ENCODE results near the gene PAXX.

PAXX gene

DNA sequence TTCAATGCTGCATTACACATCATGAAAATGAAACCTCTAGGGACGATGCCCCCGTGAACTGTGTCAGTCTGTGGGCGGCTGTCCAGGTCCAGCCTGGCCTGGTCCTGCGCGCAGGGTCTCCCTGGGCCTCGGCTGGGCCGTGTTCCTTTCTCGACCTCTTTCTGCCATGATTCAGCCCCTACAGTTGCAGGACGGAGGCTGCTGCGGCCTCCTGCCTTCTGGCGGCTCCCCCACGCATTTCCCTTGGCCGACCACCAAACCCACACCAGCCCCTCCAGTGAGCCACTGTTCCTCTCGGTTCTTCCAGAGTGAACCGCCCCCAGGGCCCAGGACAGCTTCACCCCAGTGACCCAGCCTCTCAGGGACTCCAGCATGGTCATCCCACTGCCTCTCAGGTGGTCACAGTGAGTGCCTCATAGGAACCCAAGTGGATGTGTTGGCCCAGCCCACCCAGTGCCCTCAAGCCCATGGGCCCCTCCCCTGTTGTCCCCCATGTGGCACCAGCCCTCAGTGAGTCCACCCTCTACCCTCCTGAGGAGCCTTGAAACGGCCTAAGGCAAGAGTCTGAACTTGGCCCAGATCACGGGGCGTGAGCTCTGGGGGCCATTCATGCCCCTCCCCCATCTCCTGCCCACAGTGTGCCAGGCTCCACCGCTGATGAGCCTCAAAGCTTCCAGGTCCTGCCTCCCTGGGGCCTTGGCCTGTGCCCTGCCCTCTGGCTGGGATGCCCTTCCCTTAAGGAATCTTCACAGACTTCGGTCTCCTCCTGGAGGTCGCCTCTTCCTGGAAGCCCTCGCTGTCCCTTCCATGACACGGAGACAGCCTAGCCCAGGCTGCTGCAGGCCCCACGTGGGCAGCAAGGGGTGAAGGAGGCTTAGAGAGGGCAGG is 14.1 kb downstream of the PAXX start:
- FAIRE-seq: no peak

DNA sequence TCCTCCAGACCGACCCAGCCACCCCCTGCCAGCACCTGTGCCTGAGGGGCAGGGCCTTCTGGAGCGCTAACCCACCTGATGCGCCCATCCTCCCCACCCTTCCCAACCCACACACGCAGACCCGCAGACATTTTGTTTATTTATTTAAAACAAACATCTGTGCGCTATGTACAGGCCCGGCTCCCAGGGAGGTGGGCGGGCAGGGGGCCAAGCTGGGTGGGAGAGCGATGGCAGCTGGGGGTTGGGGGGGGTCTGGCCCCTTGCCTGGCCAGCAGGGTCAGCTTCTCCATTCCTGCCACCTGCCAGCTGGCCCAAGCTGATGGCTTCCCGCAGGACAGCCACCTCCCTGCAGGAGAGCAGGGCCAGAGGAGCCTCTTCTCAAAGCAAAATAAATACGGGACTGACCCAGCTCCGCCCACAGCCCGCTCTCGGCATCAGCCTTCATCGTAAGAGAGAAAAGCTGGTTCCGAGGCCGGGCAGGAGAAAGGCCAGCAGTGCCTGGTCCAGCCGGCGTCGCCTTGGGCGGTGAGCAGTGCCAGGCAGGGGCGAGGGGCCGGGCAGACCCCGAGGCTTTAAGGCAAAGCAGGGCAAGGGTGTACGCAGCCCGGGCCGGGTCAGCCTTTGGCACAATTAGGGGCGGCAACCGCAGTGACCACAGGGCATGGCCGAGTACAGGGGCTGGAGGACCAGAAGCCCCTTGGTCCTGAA is 15.0 kb downstream of the PAXX start:
- FAIRE-seq: no peak

DNA sequence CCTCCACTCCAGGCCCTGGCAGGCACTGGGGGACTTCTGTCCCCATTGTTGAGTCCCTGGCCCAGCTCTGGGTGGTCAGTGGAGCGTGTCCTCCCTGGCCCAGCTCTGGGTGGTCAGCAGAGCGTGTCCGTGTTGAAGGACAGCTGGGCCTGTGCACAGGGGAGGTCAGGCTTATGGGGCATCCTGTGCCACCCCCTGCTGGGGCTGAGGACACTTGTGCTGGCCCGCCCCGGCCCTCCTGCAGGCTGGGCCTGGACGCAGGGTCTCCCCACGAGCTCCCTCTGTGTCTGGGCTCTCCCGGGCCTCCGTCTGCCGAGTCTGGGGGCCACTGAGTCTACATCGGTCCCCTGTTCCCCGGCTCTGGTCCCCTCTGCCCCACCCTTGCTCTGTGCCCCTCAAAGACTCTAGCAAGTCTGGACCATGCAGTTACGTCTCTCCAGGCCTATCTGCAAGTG is 15.6 kb downstream of the PAXX start:
- FAIRE-seq: no peak

DNA sequence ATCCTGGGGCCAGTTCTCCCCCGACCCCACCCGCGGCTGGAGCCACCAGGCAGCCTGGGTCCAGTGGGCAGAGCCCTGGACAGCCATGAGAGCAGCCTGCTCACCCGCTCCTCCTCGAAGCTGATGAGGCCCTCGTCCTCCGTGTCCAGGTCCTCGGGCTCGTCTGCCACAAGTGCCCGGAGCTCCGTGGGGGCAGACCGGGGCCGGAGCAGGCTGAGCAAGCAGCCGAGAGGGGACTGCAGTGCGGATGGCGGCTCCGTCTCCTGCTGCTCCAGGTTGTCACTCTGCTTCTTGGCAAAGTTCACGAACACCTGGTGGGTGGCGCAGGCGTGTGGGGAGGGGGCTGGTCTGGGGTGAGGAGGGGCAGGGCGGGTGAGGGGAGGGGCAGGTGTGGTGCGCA is 16.1 kb downstream of the PAXX start:
- FAIRE-seq: no peak

DNA sequence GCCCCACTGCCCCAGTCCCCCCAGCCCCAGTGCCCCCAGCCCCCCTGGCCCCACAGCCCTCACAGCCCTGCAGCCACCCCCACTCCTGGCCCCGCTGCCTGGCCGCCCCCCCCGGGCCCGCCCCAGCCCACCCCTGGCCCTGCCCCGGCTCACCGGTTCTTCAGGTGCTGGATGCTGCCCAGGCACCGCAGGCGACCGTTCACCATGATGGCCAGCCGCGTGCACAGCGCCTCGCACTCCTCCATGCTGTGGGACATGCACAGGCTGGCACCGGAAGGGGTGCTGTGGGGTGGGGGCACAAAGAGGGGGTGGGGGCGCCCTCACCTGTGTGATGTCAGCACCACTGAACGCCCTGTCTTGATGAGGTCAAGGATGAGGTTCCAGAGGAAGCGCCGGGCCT is 17.0 kb downstream of the PAXX start:
- FAIRE-seq: no peak

DNA sequence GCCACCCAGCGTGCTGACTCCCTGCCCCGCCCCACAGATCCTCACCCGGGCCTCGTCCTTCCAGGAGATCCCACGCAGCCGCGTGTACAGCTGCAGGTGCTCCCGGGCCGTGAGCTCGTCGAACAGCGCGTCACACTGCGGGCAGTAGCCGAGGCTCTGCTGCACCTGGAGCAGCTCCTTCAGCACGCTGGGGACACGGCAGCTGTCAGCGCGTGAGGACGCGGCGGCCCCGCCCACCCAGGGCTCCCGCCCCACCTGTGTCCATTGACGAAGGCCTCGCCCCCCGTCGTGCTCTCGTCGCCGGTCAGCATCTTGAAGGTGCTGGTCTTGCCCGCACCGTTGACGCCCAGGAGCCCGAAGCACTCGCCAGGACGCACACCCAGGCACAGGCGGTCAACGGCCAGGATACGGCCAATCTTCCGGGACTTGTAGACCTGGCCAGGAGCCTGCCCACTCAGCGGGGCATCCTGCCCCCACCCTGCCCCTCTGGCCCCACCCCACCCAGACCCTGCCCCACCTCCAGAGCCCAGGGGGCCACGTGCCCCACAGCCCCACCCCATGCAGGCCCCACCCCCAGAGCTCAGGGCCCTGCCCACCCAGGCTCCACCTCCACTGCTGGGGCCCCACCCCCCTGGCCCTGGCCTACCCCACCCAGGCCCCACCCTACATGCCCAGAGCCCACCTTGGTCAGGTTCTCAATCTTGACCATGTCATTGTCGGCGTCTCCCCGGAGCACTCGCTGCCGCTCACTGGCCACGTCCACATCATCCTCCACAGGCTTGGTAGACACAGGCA is 17.9 kb downstream of the PAXX start:
- FAIRE-seq: no peak

DNA sequence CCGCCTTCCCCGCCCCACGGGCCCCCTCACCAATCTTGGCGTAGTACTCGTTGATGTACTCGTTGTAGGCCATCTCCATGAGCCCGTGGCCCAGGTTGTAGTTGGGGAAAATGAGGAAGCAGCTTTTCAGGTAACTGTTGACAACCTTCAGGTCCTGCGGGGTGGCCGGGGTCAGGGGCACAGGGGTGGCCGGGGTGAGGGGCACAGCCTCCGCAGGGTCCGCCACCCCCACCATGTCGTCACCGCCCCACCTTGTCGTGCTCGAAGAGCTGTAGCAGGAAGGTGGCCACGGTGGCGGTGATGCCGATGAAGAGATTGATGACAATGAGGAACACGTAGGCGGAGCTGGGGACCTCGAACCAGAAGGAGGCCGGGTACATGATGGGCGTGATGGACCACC is 18.9 kb downstream of the PAXX start:
- no peak for FAIRE-seq

DNA sequence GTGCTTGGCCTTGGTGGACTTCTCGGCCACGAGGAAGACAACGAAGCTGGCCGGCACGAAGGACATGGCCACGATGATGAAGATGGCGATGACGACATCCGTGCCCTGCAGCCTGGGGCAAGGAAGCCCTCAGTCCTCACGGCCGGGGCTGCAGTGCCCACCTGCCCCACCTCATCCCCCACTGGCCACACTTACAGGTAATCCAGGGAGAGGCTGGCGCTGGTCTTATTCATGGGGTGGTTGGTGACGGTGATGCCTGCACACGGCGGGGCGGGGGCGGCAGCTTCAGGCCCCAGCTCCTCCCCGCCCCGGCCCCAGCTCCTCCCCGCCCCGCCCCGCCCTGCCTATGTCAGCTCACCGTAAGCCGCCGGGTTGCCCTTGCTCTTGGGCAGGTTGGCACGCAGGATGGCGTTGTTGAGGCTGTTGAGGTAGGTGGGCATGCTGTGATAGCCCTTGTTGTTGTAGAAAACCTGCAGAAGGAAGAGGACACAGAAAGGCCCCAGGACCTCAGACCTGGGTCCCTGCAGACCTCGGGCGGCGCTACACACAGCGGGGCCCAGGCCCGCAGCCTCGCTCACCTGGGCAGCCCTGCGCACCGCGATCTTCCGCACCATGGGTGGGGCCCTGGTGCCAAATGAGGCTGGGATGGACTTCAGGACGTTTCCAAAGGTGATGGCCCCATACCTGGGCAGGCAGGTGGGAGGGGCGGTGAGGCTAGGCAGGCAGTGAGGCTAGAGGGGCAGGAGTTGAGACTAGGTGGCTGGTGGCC is 19.9 kb downstream of the PAXX start:
- FAIRE-seq: no peak

DNA sequence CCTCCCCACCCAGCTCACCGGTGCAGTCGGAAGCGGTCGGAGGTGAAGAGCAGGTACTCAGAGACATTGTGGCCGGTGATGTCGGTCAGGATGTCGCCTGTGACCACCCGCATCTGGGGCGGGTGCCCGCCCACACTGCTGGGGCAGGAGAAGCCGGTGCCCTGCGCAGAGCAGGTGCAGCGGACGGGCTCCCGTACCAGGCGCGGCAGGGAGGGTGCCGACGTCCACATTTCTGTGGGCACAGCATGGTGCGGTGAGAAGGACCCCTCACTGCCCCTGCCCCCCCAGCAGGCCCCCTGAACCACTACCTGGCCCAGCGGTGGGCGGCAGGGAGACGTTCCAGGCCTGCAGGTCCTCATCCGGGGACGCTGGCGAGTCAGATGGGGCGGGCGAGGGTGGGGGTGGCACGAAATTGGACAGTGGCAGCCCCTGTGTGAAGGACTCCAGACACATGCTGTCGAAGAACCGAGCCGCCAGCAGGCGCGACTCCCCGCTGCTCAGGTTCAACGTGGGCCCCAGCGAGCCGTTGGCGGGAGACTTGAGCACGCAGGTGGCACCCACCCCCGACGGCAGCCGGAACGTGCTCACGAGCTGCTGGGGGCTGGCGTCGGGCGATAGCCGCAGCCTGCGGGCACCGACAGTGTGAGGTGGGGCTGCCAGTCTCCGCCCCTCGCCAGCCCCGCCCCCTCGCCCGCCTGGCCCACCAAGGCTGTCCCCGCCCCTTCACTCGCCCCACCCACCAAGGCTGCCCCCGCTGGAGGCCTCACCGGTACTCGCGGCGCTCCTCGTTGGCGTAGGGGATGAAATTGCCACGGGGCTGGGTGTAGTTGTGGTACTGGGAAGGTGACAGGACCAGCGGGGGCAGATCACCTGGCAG is 20.7 kb downstream of the PAXX start:
- FAIRE-seq: no peak

DNA sequence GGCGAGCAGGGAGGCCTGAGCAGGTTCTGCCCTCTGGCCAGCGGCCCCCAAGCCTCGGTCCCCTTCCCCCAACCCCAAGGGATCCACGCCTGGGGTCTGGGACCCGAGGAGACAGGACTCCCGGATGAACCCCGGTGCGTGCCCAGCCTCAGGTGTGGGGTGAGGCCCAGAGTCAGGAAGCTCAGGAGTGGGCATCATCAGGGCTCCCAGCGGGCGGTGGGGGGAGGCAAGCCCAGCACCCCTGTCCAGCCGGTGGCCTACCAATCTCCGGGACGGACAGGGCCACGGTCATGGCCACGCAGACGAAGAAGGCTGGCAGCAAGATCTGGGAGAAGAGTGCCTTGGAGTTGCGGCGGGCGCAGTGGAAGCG is 21.3 kb downstream of the PAXX start:
- FAIRE-seq: no peak

DNA sequence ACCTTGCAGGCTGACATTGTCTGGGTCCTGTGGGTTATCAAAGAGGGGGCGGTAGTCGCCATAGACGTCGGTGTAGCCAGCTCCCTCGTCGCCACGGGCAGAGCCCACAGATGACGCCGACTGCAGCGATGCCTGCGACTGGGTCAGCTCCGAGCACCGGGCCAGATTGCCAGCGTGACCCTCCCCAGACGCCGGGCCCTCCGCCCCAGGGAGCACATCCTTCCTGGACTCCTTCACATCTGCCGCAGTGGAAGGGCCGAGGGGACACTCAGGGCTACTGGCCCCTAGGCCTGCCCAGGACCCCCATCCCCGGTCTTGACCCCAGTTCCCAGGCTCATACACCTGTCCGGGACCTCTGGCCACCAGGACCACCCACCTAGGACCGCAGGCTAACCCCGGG is 21.9 kb downstream of the PAXX start:
- no peak for FAIRE-seq

DNA sequence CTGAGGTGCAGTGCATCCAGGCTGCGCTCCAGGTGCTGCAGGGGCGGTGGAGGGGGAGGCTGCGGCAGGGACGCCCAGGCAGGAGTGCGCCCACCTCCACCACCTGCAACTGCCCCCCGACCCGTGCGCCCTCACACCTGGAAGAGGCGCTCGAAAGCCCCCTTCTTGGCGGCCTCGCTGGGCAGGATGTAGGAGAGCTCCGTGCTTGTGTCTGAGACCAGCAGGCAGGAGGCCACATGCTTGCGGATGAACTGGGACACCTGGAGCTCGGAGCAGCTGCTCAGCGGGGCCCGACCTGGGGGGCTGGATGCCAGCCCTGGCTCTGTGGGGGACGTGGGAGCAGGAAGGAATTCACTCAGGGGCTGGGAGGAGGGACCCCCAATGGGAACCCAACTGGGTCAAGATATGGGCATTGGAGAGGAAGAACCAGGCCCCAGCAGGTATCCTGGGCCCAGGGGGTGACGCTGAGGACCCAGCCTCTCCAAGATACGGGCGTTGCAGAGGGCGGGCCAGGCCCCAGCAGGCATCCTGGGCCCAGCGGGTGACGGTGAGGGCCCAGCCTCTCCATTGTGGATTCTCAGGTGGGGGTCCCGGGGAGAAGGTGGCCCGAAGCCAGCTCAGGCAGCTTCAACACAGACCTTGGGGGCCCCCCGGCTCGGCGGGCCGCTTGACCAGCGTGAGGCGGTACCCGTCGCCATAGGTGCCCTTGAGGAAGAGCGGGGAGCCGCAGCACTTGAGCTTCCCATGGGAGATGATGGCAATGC is 22.7 kb downstream of the PAXX start:
- no peak for FAIRE-seq

DNA sequence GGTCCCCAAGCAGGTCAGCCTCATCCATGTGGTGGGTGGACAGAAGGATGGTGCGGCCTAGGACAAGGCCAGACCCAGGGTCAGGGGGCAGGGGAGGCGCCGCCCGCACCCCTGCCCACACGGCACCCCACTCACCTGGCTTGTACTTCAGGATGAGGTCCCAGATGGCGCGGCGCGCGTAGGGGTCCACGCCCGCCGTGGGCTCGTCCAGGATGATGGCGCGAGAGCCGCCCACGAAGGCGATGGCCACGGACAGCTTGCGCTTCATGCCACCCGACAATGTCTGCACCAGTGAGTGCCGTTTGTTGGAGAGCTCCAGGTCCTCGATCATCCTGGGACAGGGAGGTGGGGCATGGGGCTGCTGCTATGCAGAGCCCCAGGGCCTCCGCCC is 23.3 kb downstream of the PAXX start:
- FAIRE-seq: no peak

DNA sequence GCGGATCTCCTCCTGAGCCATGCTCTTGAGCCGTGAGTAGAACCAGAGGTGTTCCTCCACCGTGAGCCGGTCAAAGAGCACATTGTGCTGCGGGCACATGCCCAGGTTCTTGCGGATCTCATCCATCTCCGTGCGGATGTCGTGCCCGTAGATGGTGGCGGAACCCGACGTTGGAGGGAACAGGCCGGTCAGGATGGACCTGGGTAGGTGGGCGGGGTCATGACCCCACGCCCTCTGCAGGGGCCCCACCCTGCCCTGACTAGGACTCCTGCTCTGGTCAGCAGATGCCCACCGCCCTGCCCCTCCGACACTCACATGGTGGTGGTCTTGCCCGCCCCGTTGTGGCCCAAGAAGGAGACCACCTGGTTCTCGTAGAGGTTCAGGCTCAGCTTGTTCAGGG is 23.8 kb downstream of the PAXX start:
- no peak for FAIRE-seq

DNA sequence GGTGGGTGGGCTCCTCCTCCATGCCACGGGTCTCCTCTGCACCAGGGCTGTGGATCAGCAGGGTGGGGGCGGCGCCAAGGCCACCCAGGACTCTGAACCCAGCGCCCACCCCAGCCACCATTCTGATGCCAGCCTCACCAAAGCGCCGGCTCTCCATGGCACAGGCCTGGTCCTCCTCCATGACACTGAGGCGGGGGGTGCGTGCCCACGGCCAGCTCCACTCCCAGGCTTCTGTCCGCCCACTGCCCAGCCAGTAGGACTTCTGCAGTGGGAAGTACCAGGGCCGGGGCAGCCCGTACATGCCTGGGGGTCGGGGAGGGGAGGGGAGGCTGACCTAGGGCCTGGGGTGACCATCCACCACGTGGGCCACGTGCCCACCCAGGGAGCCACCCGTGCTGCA is 24.2 kb downstream of the PAXX start:
- FAIRE-seq: no peak

DNA sequence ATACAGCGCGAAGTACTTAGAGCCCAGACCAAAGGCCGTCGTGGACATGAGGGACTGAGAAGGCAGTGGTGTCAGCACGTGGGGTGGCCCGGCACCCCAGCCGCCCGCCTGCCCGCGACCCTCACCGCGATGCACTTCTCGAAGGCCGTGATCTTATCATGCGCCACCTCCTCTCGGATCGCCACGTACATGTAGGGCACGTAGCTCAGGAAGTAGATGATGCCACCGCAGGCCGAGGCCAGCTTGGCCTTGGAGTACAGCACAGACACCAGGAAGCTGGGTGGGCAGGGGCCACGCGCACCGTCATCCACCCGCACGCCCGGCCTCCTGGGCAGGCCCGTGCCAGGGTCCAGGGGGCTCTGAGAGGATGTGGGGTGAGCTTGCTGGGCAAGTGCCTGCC is 24.8 kb downstream of the PAXX start:
- no peak for FAIRE-seq

DNA sequence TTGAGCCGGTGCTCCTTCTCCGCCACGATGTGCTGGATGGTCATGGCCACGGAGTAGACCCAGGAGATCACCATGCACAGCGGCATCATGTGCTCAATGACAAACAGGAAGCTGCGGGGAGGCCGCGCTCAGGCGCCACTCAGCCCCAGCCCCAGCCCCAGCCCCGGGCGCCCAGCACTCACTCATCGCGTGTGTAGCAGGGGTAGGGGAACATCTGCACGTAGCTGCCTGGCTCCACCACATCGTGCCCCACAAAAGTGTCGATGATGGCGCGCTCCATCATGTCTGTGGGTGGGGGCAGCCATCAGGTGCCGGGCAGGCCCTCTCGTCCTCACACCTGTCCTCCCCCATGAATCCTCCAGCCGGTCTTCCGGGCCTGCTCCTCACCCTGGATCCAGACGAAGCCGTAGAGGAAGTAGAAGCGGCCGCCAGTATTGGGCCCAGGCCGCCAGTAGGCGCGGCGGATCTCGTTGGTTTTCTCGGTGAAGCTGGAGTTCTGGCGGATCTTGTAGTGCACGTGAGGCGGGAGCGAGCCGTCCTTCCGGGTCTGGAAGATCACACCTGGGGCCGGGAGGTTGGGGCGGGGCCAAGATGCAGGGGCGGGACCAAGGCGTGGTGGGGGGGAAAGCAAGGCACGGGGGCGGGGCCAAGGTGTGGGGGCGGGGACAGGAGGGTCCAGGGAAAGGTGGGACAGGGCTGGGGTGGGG is 25.7 kb downstream of the PAXX start:
- no peak for FAIRE-seq

DNA sequence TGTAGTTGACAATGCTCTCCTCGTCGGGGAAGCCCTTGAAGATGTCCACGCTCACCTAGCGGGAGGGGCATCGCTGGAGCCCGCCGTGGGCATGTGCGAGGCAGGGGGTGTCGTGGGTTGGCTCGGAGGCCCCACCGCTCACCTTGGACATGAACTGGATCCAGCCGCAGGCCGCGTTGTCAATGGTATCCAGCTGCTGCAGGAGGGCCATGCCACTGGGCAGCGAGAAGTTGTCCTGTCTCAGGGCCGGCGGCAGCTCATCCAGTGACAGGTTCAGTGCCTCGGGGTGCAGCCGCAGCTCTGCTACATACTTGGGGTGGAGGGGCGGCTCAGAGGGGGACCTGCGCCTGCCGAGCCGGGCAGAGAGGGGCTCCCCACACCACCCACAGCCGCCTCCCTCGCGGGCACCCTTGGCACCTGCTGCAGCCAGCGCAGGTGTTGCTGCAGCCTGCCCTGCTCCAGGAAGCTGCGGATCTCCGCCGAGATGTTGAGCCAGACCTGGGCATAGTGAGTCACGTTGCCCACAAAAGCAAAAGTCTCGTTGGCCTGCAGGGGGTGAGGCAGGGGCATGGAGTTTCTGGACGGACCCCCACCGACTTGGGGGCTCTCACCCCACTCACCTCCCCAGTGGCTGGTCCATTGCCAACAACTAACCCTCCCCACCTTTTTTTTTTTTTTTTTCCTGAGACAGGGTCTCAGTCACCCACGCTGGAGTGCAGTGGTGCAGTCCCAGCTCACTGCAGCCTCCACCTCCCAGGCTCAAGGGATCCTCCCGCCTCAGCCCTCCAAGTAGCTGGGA is 26.7 kb downstream of the PAXX start:
- FAIRE-seq: no peak

DNA sequence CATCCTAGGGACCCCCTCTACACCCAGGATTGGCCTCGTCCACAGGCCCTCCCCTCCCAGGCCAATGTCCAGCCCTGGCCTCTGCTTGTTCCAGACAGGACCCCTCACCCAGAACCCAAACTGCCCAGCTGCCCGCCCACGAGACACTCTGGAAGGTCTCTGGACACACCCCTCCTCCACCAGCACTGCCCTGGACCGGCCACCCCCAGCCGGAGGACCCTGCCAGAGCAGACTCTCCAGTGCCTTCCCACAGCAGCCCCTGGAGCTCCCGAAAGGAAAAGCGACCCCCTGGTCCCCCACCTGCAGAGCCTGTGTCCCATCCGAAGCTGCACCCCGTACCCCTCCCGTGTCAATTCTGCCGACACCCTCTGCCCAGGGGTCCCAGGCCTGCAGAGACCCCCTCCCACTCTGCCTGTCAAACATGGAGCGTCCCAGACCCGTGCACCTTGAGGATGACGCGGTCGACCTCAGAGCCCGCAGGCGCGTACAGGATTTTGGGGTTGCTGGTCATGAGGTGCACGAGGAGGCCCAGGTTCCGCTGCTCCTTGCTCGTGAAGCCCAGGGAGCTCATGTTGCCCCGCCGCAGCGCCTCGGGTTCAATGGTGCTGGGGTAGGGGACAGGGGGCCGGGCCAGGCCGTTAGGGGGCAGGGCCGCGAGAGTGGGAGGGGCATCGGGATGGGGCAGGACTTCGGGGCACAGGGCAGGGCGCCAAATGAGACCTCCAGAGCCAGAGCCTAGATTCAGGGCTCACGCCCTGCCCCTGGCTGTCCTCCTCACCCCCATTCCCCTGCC is 27.9 kb downstream of the PAXX start:
- FAIRE-seq: no peak

Data from G401.6 (cell line).